ENCODE data around the gene ADGRF3. TPM values are rescaled to one million over a fixed set of nuclear protein-coding genes. Genes with fewer than 3 reads are reported as not detected.
"Not testable (repeated sequence)": the region's sequence is repeated elsewhere in the genome, so short reads cannot be mapped to it uniquely, and the experiment has no call there.

Gene ADGRF3
- total RNA-seq, 2 experiments from 2014 or later = 0.96 to 1.3 TPM

- H3K4me3 ChIP-seq (ENCODE audit: low read length) = no peak overlapping the region
- no peaks in the 10 kb centered on the region for H3K27me3 ChIP-seq (ENCODE audit: control insufficient read depth in 1 of 2, insufficient read depth in 2 of 2, low read length in 2 of 2)
- ATAC-seq (ENCODE audit: poor library complexity) (no peak), DNase-seq (no peak)
- no peak for TF ChIP-seq CTCF (IDR thresholded peaks at IDR 0.05)
- no peaks in the 10 kb centered on the region for H3K4me1 ChIP-seq (ENCODE audit: insufficient read depth, low read length)
- ChIA-PET POLR2A (interaction anchor here (1.2 kb wide), 1 partner anchor 66 kb away, joined by 3 read pairs; no protein-coding TSS in a partner anchor), CTCF (interaction anchor here (1.0 kb wide), 1 partner anchor 13 kb away, joined by 3 read pairs; no protein-coding TSS in a partner anchor)
- Mint-ChIP-seq H3K36me3 (ENCODE audit: low read depth) (peaks cover 9% of the 10 kb centered on the region), H3K9me3 (no peaks in the 10 kb centered on the region), H3K27ac (no peak overlapping the region), H3K4me3 (no peak overlapping the region), H3K4me1 (ENCODE audit: low read depth) (no peaks in the 10 kb centered on the region), H3K27me3 (no peaks in the 10 kb centered on the region)
- H3K36me3 ChIP-seq (ENCODE audit: insufficient read depth, low read length) = no peaks in the 10 kb centered on the region
- no peaks in the 10 kb centered on the region for H3K9me3 ChIP-seq (ENCODE audit: control insufficient read depth in 1 of 2, insufficient read depth in 1 of 2, low read length in 2 of 2)
- no peak overlapping the region for H3K27ac ChIP-seq (ENCODE audit: low read depth in 1 of 2, low read length in 2 of 2)
- intact Hi-C loops (cut with DNase I, micrococcal nuclease) = no loop called here
Measured at GRCh38 chr2:26309921-26310320, 36.7 kb downstream of the ADGRF3 start.

- Mint-ChIP-seq H3K4me1 (ENCODE audit: low read depth) (no peaks in the 10 kb centered on the region), H3K9me3 (no peaks in the 10 kb centered on the region), H3K4me3 (no peak overlapping the region), H3K27ac (no peak overlapping the region), H3K36me3 (ENCODE audit: low read depth) (peaks cover 17% of the 10 kb centered on the region), H3K27me3 (no peaks in the 10 kb centered on the region)
- H3K36me3 ChIP-seq (ENCODE audit: insufficient read depth, low read length) = no peaks in the 10 kb centered on the region
- no peak overlapping the region for H3K27ac ChIP-seq (ENCODE audit: low read depth in 1 of 2, low read length in 2 of 2)
- ChIA-PET CTCF (no interaction called here), POLR2A (no interaction called here)
- no peaks in the 10 kb centered on the region for H3K9me3 ChIP-seq (ENCODE audit: control insufficient read depth in 1 of 2, insufficient read depth in 1 of 2, low read length in 2 of 2)
- H3K4me1 ChIP-seq (ENCODE audit: insufficient read depth, low read length) = peaks cover 4% of the 10 kb centered on the region
- ATAC-seq (ENCODE audit: poor library complexity) (no peak), DNase-seq (no peak)
- no peak overlapping the region for H3K4me3 ChIP-seq (ENCODE audit: low read length)
- intact Hi-C loops (cut with DNase I, micrococcal nuclease) = no loop called here
- TF ChIP-seq CTCF (IDR thresholded peaks at IDR 0.05) = no peak
- no peaks in the 10 kb centered on the region for H3K27me3 ChIP-seq (ENCODE audit: control insufficient read depth in 1 of 2, insufficient read depth in 2 of 2, low read length in 2 of 2)
Measured at GRCh38 chr2:26305540-26305939, 41.0 kb downstream of the ADGRF3 start.

GRCh38 chr2:26305094-26305493 is 41.5 kb downstream of the ADGRF3 start:
- H3K9me3 ChIP-seq (ENCODE audit: control insufficient read depth in 1 of 2, insufficient read depth in 1 of 2, low read length in 2 of 2); intact Hi-C loops (cut with DNase I, micrococcal nuclease); H3K27ac ChIP-seq (ENCODE audit: low read depth in 1 of 2, low read length in 2 of 2); H3K9me3 Mint-ChIP-seq; H3K27me3 Mint-ChIP-seq; H3K27me3 ChIP-seq (ENCODE audit: control insufficient read depth in 1 of 2, insufficient read depth in 2 of 2, low read length in 2 of 2); H3K4me1 ChIP-seq (ENCODE audit: insufficient read depth, low read length); ATAC-seq (ENCODE audit: poor library complexity); H3K4me3 ChIP-seq (ENCODE audit: low read length); H3K36me3 ChIP-seq (ENCODE audit: insufficient read depth, low read length); DNase-seq; POLR2A ChIA-PET; H3K4me1 Mint-ChIP-seq (ENCODE audit: low read depth); H3K27ac Mint-ChIP-seq; H3K4me3 Mint-ChIP-seq: not testable (repeated sequence)
- CTCF ChIA-PET = interaction anchor here (0.7 kb wide), 1 partner anchor 14 kb away, joined by 3 read pairs; no protein-coding TSS in a partner anchor
- H3K36me3 Mint-ChIP-seq (ENCODE audit: low read depth) = peaks cover 13% of the 10 kb centered on the region

GRCh38 chr2:26302846-26303245 is 43.7 kb downstream of the ADGRF3 start:
- ATAC-seq (ENCODE audit: poor library complexity) = no peak
- Histone ChIP-seq H3K27ac (ENCODE audit: low read depth in 1 of 2, low read length in 2 of 2) (no peak overlapping the region), H3K4me1 (ENCODE audit: insufficient read depth, low read length) (peaks cover 24% of the 10 kb centered on the region), H3K4me3 (ENCODE audit: low read length) (no peak overlapping the region), H3K36me3 (ENCODE audit: insufficient read depth, low read length) (no peaks in the 10 kb centered on the region), H3K27me3 (ENCODE audit: control insufficient read depth in 1 of 2, insufficient read depth in 2 of 2, low read length in 2 of 2) (no peaks in the 10 kb centered on the region), H3K9me3 (ENCODE audit: control insufficient read depth in 1 of 2, insufficient read depth in 1 of 2, low read length in 2 of 2) (no peaks in the 10 kb centered on the region)
- Mint-ChIP-seq H3K27ac (no peak overlapping the region), H3K9me3 (no peaks in the 10 kb centered on the region), H3K4me1 (ENCODE audit: low read depth) (no peaks in the 10 kb centered on the region), H3K27me3 (no peaks in the 10 kb centered on the region), H3K36me3 (ENCODE audit: low read depth) (peaks cover 10% of the 10 kb centered on the region), H3K4me3 (no peak overlapping the region)
- DNase-seq = no peak
- intact Hi-C loops (cut with DNase I, micrococcal nuclease) = loop anchor here in 1 of 2 experiments (5.0 kb wide), 1 partner anchor 39 kb away; no protein-coding TSS in a partner anchor
- CTCF ChIA-PET = no interaction called here
- TF ChIP-seq CTCF (IDR thresholded peaks at IDR 0.05) = no peak
- POLR2A ChIA-PET = no interaction called here
